MG63 (cell line): ENCODE measurements around the gene RAB36. TPM values are rescaled to one million over a fixed set of nuclear protein-coding genes. Genes with fewer than 3 reads are reported as not detected.

Source experiments
- DNase-seq: peaks from one replicate; pipeline ENCODE4 v3.0.0-alpha.2; 2020
- H3K27me3 ChIP-seq: fragments of 250-450 bp; sonication (Bioruptor Pico); 2 replicates; pipeline ENCODE4 v1.5.1; 2020; ENCODE audit warnings: mild to moderate bottlenecking, moderate library complexity
- H3K36me3 ChIP-seq: fragments of 250-450 bp; sonication (Bioruptor Pico); 2 replicates; pipeline ENCODE4 v1.5.1; 2020; ENCODE audit warnings: mild to moderate bottlenecking, moderate library complexity
- H3K4me3 ChIP-seq: fragments of 250-450 bp; sonication (Bioruptor Pico); 2 replicates; pipeline ENCODE4 v1.5.1; 2020; ENCODE audit warnings: mild to moderate bottlenecking, moderate library complexity
- H3K9me3 ChIP-seq: fragments of 250-450 bp; sonication (Bioruptor Pico); 2 replicates; pipeline ENCODE4 v1.5.1; 2020; ENCODE audit warnings: mild to moderate bottlenecking, moderate library complexity
- total RNA-seq: library from RNA; depleted of rRNA; stranded (reverse); fragments of >200 nt; shearing (Covaris generic); gene quantifications from 2 replicates; pipeline ENCODE4 v1.2.3, GENCODE V29; 2014; ENCODE audit warnings: low replicate concordance

The RAB36 gene
- total RNA-seq, 1 experiment from 2014 or later: 0.03 TPM

DNA sequence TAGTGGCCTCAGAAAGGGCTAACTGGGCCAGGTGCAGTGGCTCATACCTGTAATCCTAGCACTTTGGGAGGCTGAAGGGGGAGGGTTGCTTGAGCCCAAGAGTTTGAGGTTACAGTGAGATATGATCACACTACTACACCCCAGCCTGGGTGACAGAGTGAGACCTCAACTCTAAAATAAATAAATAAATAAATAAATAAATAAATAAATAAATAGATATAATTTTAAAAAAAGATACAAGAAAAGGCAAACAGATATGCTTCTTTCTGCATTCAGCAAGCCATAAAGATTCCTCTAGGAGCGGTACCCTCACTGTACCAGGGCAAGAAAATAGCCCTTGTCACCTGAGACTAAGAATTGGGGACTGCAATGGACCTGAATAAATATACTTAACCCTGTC, 2.2 kb upstream of the RAB36 start:
- no peak for DNase-seq
- Histone ChIP-seq H3K4me3 (no peak overlapping the region), H3K9me3 (no peaks in the 10 kb centered on the region), H3K36me3 (no peaks in the 10 kb centered on the region), H3K27me3 (no peaks in the 10 kb centered on the region)

DNA sequence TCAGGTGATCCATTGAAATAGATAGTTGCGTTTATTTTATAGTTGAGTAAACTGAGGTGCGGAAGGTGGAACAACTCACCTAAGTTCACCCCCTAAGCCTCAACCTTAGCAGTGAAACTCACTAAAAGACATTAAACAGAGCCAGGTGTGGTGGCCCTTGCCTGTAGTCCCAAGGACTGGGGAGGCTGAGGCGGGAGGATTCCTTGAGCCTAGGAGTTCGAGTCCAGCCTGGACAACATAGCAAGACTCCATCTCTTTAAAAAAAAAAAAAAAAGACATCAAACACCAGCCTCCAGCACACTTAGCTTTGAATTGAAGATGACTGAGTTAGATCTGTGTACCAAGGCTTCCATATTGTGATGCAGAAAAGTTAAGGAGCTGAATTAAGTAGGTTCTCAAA, 845 bp upstream of the RAB36 start:
- DNase-seq: no peak
- Histone ChIP-seq H3K9me3 (no peaks in the 10 kb centered on the region), H3K27me3 (no peaks in the 10 kb centered on the region), H3K36me3 (no peaks in the 10 kb centered on the region), H3K4me3 (no peak overlapping the region)

DNA sequence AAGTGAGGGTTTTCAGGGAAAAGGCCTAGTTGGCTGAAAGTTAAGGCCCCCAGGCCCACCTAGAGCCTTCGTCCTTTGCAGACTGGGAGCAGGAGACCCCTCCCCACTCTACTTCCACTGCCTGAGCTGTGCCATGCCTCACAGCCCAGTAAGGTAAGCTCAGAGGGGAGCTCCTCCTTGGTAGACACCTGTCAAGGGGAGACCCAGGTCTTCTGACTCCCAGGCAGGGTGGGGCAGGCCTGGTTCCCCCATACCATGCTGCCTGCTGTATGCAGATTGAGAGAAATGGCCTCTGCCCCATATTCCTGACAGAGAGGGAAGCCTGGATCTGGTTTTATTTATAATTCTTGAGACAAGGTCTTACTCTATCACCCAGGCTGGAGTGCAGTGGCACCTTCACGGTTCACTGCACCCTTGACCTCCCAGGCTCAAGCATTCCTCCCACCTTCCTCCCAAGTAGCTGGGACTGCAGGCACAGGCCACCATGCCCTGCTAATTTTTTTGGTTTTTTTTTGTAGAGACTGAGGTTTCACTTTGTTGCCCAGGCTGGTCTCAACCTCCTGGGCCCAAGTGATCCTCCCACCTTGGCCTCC, 697 bp downstream of the RAB36 start:
- no peaks in the 10 kb centered on the region for H3K36me3 ChIP-seq
- DNase-seq: no peak
- H3K27me3 ChIP-seq: no peaks in the 10 kb centered on the region
- no peak overlapping the region for H3K4me3 ChIP-seq
- no peaks in the 10 kb centered on the region for H3K9me3 ChIP-seq

- no peaks in the 10 kb centered on the region for H3K9me3 ChIP-seq
- no peaks in the 10 kb centered on the region for H3K27me3 ChIP-seq
- H3K36me3 ChIP-seq: no peaks in the 10 kb centered on the region
- no peak for DNase-seq
- H3K4me3 ChIP-seq: no peak overlapping the region
These were observed 1.4 kb downstream of the RAB36 start for GRCh38 chr22:23146478-23147205.

- no peaks in the 10 kb centered on the region for H3K27me3 ChIP-seq
- no peaks in the 10 kb centered on the region for H3K36me3 ChIP-seq
- DNase-seq: peak; percentile 45
- H3K4me3 ChIP-seq: no peak overlapping the region
- no peaks in the 10 kb centered on the region for H3K9me3 ChIP-seq
These were observed 2.5 kb downstream of the RAB36 start for GRCh38 chr22:23147617-23148387.

DNA sequence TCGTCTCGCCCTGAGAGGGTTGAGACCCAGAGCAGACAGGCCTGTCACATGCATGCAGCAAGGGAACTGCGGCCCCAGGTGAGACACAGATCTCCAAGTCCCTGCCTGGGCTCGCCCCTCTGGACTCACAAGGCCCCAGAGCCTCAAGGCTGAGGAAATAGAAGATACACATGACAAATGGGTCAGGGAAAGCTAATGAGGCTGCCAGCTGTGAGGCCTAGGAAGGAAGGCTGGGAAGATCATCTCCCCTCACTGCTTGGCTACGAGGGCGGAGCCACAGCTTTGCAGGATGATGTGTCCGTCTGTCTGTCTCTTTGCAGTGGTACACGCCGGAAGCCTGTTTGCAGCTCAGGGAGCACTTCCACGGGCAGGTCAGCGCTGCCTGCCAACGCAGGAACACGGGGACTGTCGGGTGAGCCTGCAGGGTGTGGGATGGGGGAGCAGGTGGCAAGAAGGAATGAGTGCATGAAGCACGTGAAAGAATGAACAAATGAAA, 4.5 kb downstream of the RAB36 start:
- Histone ChIP-seq H3K36me3 (no peaks in the 10 kb centered on the region), H3K27me3 (no peaks in the 10 kb centered on the region), H3K4me3 (no peak overlapping the region), H3K9me3 (no peaks in the 10 kb centered on the region)
- DNase-seq: no peak

DNA sequence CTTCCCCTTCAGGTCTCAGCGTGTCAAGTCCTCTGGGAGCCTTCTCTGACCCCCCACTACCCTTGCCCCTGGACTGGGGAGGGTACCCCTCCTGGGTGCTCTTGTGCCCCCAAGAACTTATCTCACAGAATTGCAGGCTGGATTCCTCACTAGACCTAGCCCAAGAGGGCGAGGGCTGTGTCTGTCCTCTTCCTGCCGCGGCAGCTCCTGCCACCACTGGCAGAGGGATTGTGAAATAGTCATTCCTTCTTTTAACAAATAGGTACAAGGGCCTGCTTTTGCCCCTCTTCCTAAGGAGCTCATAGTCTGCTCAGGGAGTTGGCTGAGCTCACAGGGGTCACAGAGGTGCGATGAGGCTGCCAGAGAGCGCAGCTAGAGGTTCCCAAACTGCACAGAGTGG, 5.5 kb downstream of the RAB36 start:
- no peak overlapping the region for H3K4me3 ChIP-seq
- H3K36me3 ChIP-seq: no peaks in the 10 kb centered on the region
- H3K27me3 ChIP-seq: no peaks in the 10 kb centered on the region
- DNase-seq: no peak
- H3K9me3 ChIP-seq: no peaks in the 10 kb centered on the region

DNA sequence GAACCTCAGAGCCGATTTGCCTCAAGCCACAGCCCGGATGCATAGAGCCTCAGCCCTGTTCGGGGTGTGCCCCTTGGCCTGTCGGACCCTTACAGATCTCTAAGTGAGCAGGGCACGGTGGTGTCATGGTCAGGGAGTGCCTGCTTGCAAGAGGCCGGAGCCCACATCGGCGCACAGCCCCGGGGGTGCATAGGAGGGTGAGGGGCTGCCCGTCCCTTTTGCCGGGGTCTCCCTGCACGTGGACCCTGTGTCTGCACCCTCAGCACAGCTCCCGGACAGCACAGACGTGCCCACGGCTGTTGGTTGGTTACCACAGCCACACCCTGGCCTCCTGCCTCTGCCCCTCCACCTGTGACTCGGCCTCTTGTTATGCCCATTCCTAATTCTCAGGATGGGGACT, 6.5 kb downstream of the RAB36 start:
- DNase-seq: peak; percentile 11
- no peaks in the 10 kb centered on the region for H3K9me3 ChIP-seq
- H3K27me3 ChIP-seq: no peaks in the 10 kb centered on the region
- no peak overlapping the region for H3K4me3 ChIP-seq
- no peaks in the 10 kb centered on the region for H3K36me3 ChIP-seq

DNA sequence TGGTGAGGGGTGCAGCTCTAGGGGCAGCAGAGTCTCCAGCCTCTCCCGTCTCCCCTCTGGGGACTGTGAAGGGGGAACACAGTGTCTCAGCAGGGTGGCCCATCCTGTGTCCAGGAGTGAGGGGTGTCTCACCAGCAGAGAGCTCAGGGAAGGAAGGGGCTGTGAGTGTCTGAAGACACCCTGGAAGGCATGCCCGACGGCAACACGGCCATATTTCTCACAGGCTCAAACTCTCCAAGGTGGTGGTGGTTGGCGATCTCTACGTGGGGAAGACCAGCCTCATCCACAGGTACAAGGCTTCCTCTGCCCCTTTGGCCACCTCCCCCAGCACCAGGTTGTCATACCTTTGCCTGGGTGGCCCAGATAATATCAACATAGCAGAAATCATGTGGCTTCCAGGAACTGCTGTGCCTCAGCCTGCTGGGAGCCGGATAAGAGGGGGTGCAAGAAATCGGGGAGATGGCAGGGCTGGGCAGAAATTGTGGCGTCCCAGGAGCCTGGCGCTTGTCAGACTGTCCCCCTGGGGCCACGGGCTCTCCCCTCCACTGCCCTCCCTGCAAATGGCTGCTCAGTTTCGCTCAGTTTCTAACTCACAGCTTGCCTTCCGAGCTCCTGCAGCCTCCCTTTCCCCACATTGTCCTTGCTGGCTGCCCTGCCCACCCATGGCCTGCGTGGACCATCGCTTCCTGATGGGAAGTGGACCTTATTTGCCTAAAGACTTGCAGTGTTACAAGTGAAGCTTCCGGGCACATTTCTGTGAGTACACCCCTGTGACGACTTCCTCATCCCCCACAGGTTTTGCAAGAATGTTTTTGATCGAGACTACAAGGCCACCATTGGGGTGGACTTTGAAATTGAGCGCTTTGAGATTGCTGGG, 7.2 kb downstream of the RAB36 start:
- no peaks in the 10 kb centered on the region for H3K36me3 ChIP-seq
- H3K4me3 ChIP-seq: no peak overlapping the region
- no peak for DNase-seq
- no peaks in the 10 kb centered on the region for H3K9me3 ChIP-seq
- no peaks in the 10 kb centered on the region for H3K27me3 ChIP-seq

DNA sequence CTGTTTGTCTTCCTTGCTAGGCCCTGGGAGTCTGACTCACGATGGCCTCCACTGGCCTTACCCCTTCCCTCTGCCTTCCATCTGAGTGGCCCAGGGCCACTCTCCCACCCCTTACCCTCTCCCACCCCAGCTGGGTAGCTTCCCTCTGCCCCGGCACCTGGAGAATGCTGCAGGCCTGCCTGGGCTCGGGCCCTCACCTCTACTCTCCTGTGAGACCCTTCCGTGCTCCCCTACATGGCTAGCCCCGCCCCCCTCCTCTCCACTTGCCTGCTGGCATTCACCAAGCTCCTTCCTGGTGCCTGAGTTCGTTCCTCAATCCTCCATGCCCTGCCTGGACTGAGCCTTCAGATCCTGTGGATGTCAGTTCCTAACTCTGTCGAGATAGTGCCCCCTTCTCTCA, 8.7 kb downstream of the RAB36 start:
- no peaks in the 10 kb centered on the region for H3K27me3 ChIP-seq
- H3K4me3 ChIP-seq: no peak overlapping the region
- no peaks in the 10 kb centered on the region for H3K36me3 ChIP-seq
- no peaks in the 10 kb centered on the region for H3K9me3 ChIP-seq
- no peak for DNase-seq

- no peaks in the 10 kb centered on the region for H3K27me3 ChIP-seq
- no peak for DNase-seq
- no peaks in the 10 kb centered on the region for H3K9me3 ChIP-seq
- no peak overlapping the region for H3K4me3 ChIP-seq
- no peaks in the 10 kb centered on the region for H3K36me3 ChIP-seq
These were observed 9.2 kb downstream of the RAB36 start for GRCh38 chr22:23154461-23154860.

GRCh38 chr22:23155143-23155542, 9.9 kb downstream of the RAB36 start:
- Histone ChIP-seq H3K4me3 (no peak overlapping the region), H3K27me3 (no peaks in the 10 kb centered on the region), H3K9me3 (no peaks in the 10 kb centered on the region), H3K36me3 (no peaks in the 10 kb centered on the region)
- DNase-seq: no peak

DNA sequence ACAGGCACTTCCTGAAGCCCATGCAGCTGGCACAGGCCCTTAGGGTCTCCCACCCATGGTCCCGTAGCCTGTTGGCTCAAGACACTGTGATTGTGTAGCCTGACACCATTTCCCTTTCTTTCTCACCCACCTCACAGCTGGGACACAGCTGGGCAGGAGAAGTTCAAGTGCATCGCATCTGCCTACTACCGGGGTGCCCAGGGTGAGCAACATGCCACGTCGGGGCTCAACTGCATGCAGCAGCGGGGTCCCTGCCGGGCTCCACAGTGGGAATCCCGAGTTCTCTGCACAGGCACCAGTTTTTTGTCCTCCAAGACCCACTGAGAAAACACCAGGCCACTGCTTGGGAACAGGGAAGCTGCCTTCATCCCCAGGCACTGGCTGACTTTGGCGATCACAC, 10.6 kb downstream of the RAB36 start:
- no peaks in the 10 kb centered on the region for H3K36me3 ChIP-seq
- no peak overlapping the region for H3K4me3 ChIP-seq
- H3K27me3 ChIP-seq: no peaks in the 10 kb centered on the region
- no peaks in the 10 kb centered on the region for H3K9me3 ChIP-seq
- DNase-seq: no peak

DNA sequence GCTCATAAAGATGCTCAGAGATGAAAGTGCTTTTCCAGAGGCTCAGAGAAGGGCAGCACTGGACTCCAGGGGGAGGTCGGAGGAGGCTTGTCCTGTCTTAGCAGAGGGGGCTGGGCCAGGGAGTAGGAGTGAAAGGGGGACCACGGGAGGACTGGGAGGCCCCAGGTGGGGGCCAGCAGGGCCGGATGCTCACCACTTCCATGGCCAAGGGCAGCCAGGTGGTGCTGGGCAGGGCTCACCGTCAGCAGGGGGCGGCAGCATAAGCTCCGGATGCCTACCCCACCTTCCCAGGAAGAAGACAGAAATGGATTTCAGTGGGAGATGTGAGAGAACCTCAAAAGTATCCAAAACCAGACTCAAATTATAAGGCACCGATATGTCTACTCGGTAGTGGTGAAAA, 11.0 kb downstream of the RAB36 start:
- H3K36me3 ChIP-seq: no peaks in the 10 kb centered on the region
- DNase-seq: no peak

GRCh38 chr22:23157560-23158515, 12.6 kb downstream of the RAB36 start:
- Histone ChIP-seq H3K36me3 (no peaks in the 10 kb centered on the region), H3K4me3 (no peak overlapping the region), H3K27me3 (no peaks in the 10 kb centered on the region), H3K9me3 (no peaks in the 10 kb centered on the region)
- no peak for DNase-seq

More for the DNA sequence above, 11.0 kb downstream of the RAB36 start:
- H3K9me3 ChIP-seq: no peaks in the 10 kb centered on the region
- H3K27me3 ChIP-seq: no peaks in the 10 kb centered on the region
- no peak overlapping the region for H3K4me3 ChIP-seq
